ENCODE results near the gene PLCL1. TPM values are rescaled to one million over a fixed set of nuclear protein-coding genes. Genes with fewer than 3 reads are reported as not detected.

The PLCL1 gene
- total RNA-seq, 1 experiment from 2014 or later: 0.07 TPM

DNA sequence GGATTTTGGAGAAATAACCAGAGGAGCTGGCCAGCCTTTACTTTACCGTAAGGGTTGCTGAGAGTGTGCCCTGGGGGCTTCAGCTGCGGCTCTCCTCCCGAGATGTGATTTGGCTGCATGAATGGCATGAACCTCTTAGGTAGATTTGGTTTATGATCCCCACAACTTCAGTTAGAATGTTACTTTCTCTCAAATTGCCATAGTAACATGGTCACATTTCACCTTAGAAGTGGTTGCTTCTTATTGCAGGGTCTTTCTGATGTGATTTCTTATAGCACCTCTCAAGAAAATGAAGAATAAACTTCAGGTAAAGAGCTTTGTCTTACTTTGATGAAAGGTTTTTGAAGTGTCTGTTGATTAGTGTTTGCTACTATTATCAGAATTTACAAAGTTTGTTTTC is 5.6 kb downstream of the PLCL1 start (continued):
- TF ChIP-seq TCF7L2 (IDR thresholded peaks at IDR 0.05; ENCODE audit: borderline replicate concordance, extremely low read depth, insufficient read depth, insufficient read length) (no peak), JUND (IDR thresholded peaks at IDR 0.05) (no peak), CBX3 (IDR thresholded peaks at IDR 0.05; ENCODE audit: low read depth) (no peak)

GRCh38 chr2:197810491-197810890 is 6.1 kb downstream of the PLCL1 start:
- DNase-seq (ENCODE audit: low read depth, low spot score) (no peak), ATAC-seq (no peak)
- H3K9ac ChIP-seq (ENCODE audit: low read length): no peak overlapping the region
- no peak overlapping the region for H3K4me2 ChIP-seq (ENCODE audit: low read length)
- H3K4me1 ChIP-seq (ENCODE audit: control insufficient read depth in 1 of 2, insufficient read depth in 2 of 2, low read length in 2 of 2): no peaks in the 10 kb centered on the region
- H4K20me1 ChIP-seq (ENCODE audit: insufficient read depth): no peaks in the 10 kb centered on the region
- H3K79me2 ChIP-seq (ENCODE audit: insufficient read depth, low read length): no peaks in the 10 kb centered on the region
- no peak overlapping the region for H2AFZ ChIP-seq (ENCODE audit: low read depth, low read length, poor library complexity, severe bottlenecking)
- intact Hi-C loops (cut with micrococcal nuclease): no loop called here
- H3K9me2 ChIP-seq (ENCODE audit: insufficient read depth): no peaks in the 10 kb centered on the region
- H3K27ac ChIP-seq (ENCODE audit: low read depth, low read length): no peak overlapping the region
- H3K4me3 ChIP-seq (replicated peaks in 1 of 2; ENCODE audit: low read depth in 1 of 2, low read length in 2 of 2): no peak overlapping the region
- BruUV-seq (replicated peaks): no TSS peak
- no peaks in the 10 kb centered on the region for H3K36me3 ChIP-seq (ENCODE audit: control insufficient read depth in 1 of 2, insufficient read depth in 2 of 2, low read length in 2 of 2)
- H3K9me3 ChIP-seq (ENCODE audit: control insufficient read depth in 1 of 2, insufficient read depth in 1 of 2, low read depth in 1 of 2, low read length in 2 of 2): no peaks in the 10 kb centered on the region
- peaks cover 19% of the 10 kb centered on the region; the same call in 1 of the 2 replicates for H3K27me3 ChIP-seq (ENCODE audit: insufficient read depth, low read length)
- no peak for TF ChIP-seq SIN3A (IDR thresholded peaks at IDR 0.05; ENCODE audit: low read depth)
- TF ChIP-seq CTCF (IDR thresholded peaks at IDR 0.05 in 2 of 3, conservative IDR thresholded peaks at IDR 0.05 in 1 of 3; ENCODE audit: borderline replicate concordance in 1 of 3, insufficient read depth in 1 of 3, low read depth in 2 of 3, low read length in 2 of 3): no peak
- TF ChIP-seq, protein P1, sequence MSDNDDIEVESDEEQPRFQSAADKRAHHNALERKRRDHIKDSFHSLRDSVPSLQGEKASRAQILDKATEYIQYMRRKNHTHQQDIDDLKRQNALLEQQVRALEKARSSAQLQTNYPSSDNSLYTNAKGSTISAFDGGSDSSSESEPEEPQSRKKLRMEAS (IDR thresholded peaks at IDR 0.05): no peak
- no peak for TF ChIP-seq EZH2phosphoT487 (IDR thresholded peaks at IDR 0.05; ENCODE audit: borderline replicate concordance)
- TF ChIP-seq, protein P2, sequence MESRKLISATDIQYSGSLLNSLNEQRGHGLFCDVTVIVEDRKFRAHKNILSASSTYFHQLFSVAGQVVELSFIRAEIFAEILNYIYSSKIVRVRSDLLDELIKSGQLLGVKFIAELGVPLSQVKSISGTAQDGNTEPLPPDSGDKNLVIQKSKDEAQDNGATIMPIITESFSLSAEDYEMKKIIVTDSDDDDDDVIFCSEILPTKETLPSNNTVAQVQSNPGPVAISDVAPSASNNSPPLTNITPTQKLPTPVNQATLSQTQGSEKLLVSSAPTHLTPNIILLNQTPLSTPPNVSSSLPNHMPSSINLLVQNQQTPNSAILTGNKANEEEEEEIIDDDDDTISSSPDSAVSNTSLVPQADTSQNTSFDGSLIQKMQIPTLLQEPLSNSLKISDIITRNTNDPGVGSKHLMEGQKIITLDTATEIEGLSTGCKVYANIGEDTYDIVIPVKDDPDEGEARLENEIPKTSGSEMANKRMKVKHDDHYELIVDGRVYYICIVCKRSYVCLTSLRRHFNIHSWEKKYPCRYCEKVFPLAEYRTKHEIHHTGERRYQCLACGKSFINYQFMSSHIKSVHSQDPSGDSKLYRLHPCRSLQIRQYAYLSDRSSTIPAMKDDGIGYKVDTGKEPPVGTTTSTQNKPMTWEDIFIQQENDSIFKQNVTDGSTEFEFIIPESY (IDR thresholded peaks at IDR 0.05; ENCODE audit: extremely low read depth, insufficient replicate concordance, low read length): no peak
- no peak for TF ChIP-seq SRF (IDR thresholded peaks at IDR 0.05; ENCODE audit: low read depth)
- no peak for TF ChIP-seq POLR2AphosphoS5 (IDR thresholded peaks at IDR 0.05; ENCODE audit: low read depth, low read length)
- no peak for TF ChIP-seq REST (IDR thresholded peaks at IDR 0.05; ENCODE audit: low read depth)
- TF ChIP-seq CEBPB (IDR thresholded peaks at IDR 0.05; ENCODE audit: low read depth): no peak
- TF ChIP-seq FOSL1 (IDR thresholded peaks at IDR 0.05; ENCODE audit: low read depth): no peak
- TF ChIP-seq RAD21 (IDR thresholded peaks at IDR 0.05; ENCODE audit: low read depth): no peak
- no peak for TF ChIP-seq JUND (IDR thresholded peaks at IDR 0.05)
- no peak for TF ChIP-seq TCF7L2 (IDR thresholded peaks at IDR 0.05; ENCODE audit: borderline replicate concordance, extremely low read depth, insufficient read depth, insufficient read length)
- no peak for TF ChIP-seq EGR1 (IDR thresholded peaks at IDR 0.05; ENCODE audit: low read depth)
- TF ChIP-seq SP1 (IDR thresholded peaks at IDR 0.05; ENCODE audit: low read depth): no peak
- no peak for TF ChIP-seq ATF3 (IDR thresholded peaks at IDR 0.05)
- POLR2A ChIA-PET: no interaction called here
- CTCF ChIA-PET: no interaction called here
- RAD21 ChIA-PET (ENCODE audit: low non-redundant PET in 1 of 2, low total read pairs in 2 of 2, uncharacterized antibody in 2 of 2, unreplicated experiment in 2 of 2): no interaction called here

Data from HCT116 (cell line).